ENCODE data around the gene COL12A1.

COL12A1 gene

DNA sequence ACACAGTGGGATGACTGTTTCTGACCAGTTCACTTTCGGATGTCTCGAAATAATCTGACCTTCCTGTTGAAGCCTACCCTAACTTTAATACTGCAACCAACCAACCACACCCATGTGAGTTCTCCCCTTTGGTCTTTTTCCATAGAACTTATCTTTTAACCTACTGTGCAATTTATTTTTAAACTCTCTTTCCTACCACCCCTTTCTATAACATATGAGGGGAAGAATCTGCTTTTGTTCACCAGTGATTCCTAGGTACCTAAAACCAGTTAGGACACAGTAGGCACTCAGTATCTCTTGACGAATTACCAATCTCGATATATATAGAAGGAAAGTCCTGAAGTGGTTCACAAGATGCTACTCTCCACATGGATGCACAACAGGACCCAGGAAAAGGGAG lies 30.8 kb upstream of the COL12A1 start:
- Histone ChIP-seq H3K36me3 (ENCODE audit: insufficient read depth, low read length) (peaks cover 39% of the 10 kb centered on the region), H3K79me2 (ENCODE audit: insufficient read depth, low read length) (peaks cover 23% of the 10 kb centered on the region), H3K9ac (ENCODE audit: low read depth, low read length) (no peak overlapping the region), H3K27ac (ENCODE audit: low read length) (no peak overlapping the region), H3K27me3 (ENCODE audit: insufficient read depth, low read length, poor library complexity) (no peaks in the 10 kb centered on the region), H4K20me1 (ENCODE audit: insufficient read depth, low read length) (peaks cover 17% of the 10 kb centered on the region; the same call in 1 of the 2 replicates), H3K4me3 (ENCODE audit: low read depth in 1 of 2, low read length in 2 of 2) (no peak overlapping the region), H3K9me3 (ENCODE audit: insufficient read depth, low read length, severe bottlenecking) (no peaks in the 10 kb centered on the region), H3K4me2 (ENCODE audit: insufficient read depth, low read length) (no peak overlapping the region), H2AFZ (ENCODE audit: low read depth, low read length) (no peak overlapping the region), H3K4me1 (ENCODE audit: insufficient read depth, low read length) (peaks cover 9% of the 10 kb centered on the region)
- no peak; the same call in 2 of the 3 replicates for ATAC-seq (ENCODE audit: insufficient read depth, low read depth)
- no peak for TF ChIP-seq EZH2 (IDR thresholded peaks at IDR 0.05; ENCODE audit: borderline replicate concordance, low read depth, low read length, severe bottlenecking)
- TF ChIP-seq, protein P1, sequence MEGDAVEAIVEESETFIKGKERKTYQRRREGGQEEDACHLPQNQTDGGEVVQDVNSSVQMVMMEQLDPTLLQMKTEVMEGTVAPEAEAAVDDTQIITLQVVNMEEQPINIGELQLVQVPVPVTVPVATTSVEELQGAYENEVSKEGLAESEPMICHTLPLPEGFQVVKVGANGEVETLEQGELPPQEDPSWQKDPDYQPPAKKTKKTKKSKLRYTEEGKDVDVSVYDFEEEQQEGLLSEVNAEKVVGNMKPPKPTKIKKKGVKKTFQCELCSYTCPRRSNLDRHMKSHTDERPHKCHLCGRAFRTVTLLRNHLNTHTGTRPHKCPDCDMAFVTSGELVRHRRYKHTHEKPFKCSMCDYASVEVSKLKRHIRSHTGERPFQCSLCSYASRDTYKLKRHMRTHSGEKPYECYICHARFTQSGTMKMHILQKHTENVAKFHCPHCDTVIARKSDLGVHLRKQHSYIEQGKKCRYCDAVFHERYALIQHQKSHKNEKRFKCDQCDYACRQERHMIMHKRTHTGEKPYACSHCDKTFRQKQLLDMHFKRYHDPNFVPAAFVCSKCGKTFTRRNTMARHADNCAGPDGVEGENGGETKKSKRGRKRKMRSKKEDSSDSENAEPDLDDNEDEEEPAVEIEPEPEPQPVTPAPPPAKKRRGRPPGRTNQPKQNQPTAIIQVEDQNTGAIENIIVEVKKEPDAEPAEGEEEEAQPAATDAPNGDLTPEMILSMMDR (IDR thresholded peaks at IDR 0.05; ENCODE audit: borderline replicate concordance, extremely low read depth, low read length, poor library complexity, severe bottlenecking), result no peak
- DNase-seq, result no peak

DNA sequence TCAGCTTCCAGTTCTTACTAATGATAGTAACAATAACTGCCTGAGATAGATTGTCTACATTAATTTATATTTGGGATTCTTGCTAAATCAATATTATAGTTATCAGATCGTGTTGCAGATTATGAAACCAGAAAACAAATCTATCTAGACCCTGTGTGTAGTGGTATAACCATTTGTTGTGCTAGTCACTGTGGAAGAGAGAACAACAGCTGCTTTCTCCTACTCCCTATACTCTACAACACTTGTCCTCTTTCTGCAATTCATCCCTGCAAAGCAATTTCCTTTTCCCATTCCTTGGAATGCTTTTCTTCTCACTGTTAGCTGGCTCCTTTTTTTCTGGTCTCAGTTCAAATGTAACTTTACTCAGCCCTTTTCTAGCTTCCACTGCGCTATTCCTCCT lies 29.4 kb upstream of the COL12A1 start:
- TF ChIP-seq, protein P1 (IDR thresholded peaks at IDR 0.05; ENCODE audit: borderline replicate concordance, extremely low read depth, low read length, poor library complexity, severe bottlenecking), result no peak
- TF ChIP-seq EZH2 (IDR thresholded peaks at IDR 0.05; ENCODE audit: borderline replicate concordance, low read depth, low read length, severe bottlenecking), result no peak
- peaks cover 14% of the 10 kb centered on the region; the same call in 1 of the 2 replicates for H4K20me1 ChIP-seq (ENCODE audit: insufficient read depth, low read length)
- no peaks in the 10 kb centered on the region for H3K27me3 ChIP-seq (ENCODE audit: insufficient read depth, low read length, poor library complexity)
- no peak overlapping the region for H3K4me3 ChIP-seq (ENCODE audit: low read depth in 1 of 2, low read length in 2 of 2)
- H3K4me2 ChIP-seq (ENCODE audit: insufficient read depth, low read length), result no peak overlapping the region
- H3K9ac ChIP-seq (ENCODE audit: low read depth, low read length), result no peak overlapping the region
- 0 out of 3 replicates have a peak, but pooled peaks have one; percentile 27 for ATAC-seq (ENCODE audit: insufficient read depth, low read depth)
- no peaks in the 10 kb centered on the region for H3K9me3 ChIP-seq (ENCODE audit: insufficient read depth, low read length, severe bottlenecking)
- no peak for DNase-seq
- H3K79me2 ChIP-seq (ENCODE audit: insufficient read depth, low read length), result peaks cover 9% of the 10 kb centered on the region
- peaks cover 29% of the 10 kb centered on the region for H3K36me3 ChIP-seq (ENCODE audit: insufficient read depth, low read length)
- H3K27ac ChIP-seq (ENCODE audit: low read length), result no peak overlapping the region
- H3K4me1 ChIP-seq (ENCODE audit: insufficient read depth, low read length), result no peaks in the 10 kb centered on the region
- no peak overlapping the region for H2AFZ ChIP-seq (ENCODE audit: low read depth, low read length)

DNA sequence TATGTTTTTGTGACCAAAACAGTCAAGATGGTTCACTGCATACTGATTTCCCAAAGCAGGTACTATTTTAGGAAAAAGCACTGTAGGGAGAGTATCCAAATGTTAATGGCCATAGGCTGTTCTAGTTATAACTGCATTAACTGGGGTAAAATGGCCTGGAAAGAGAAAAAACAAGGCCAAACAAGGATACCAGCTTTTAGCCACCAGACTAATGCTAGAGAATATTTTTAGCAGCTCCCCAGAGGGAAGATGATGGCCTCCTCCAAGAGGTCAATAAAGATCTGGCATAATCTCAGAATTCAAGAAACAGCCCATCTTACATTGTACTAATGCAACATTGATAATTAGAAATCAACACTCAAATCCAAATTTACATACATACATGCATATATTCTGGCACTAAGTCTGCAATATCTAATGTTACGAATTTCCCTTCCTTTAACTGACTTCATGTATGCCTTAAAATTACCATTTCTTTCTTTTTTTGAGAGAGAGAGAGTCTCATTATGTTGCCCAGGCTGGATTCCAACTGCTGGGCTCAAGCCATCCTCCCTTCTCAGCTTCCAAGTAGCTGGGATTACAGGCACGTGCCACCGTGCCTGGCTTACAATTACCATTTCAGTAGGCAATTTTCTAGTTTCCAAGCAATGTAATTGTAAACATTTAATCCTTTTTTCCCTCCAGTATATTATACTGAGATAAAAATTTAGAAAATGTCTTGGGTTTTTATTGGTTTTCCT lies 28.4 kb upstream of the COL12A1 start:
- H3K4me1 ChIP-seq (ENCODE audit: insufficient read depth, low read length), result no peaks in the 10 kb centered on the region
- peaks cover 9% of the 10 kb centered on the region; the same call in 1 of the 2 replicates for H4K20me1 ChIP-seq (ENCODE audit: insufficient read depth, low read length)
- H3K4me2 ChIP-seq (ENCODE audit: insufficient read depth, low read length), result no peak overlapping the region
- H3K27me3 ChIP-seq (ENCODE audit: insufficient read depth, low read length, poor library complexity), result no peaks in the 10 kb centered on the region
- H3K79me2 ChIP-seq (ENCODE audit: insufficient read depth, low read length), result peaks cover 5% of the 10 kb centered on the region
- H3K4me3 ChIP-seq (ENCODE audit: low read depth in 1 of 2, low read length in 2 of 2), result no peak overlapping the region
- ATAC-seq (ENCODE audit: insufficient read depth, low read depth) (no peak), DNase-seq (no peak)
- no peak overlapping the region for H3K27ac ChIP-seq (ENCODE audit: low read length)
- H3K9ac ChIP-seq (ENCODE audit: low read depth, low read length), result no peak overlapping the region
- H3K9me3 ChIP-seq (ENCODE audit: insufficient read depth, low read length, severe bottlenecking), result no peaks in the 10 kb centered on the region
- TF ChIP-seq, protein P1 (IDR thresholded peaks at IDR 0.05; ENCODE audit: borderline replicate concordance, extremely low read depth, low read length, poor library complexity, severe bottlenecking), result no peak
- no peak for TF ChIP-seq EZH2 (IDR thresholded peaks at IDR 0.05; ENCODE audit: borderline replicate concordance, low read depth, low read length, severe bottlenecking)
- peaks cover 19% of the 10 kb centered on the region for H3K36me3 ChIP-seq (ENCODE audit: insufficient read depth, low read length)
- no peak overlapping the region for H2AFZ ChIP-seq (ENCODE audit: low read depth, low read length)
